GM21528 (cell line): ENCODE measurements around the gene EFCAB11.
"Not testable (repeated sequence)": the region's sequence is repeated elsewhere in the genome, so short reads cannot be mapped to it uniquely, and the experiment has no call there.

Source experiments
- ATAC-seq: cut with Tn5 transposase; IDR thresholded peaks from one replicate; pipeline ENCODE4 v1.9.1; 2021; ENCODE audit warnings: mild to moderate bottlenecking, moderate library complexity; ENCODE audit not compliant: unreplicated experiment, low FRiP score

Gene EFCAB11

DNA sequence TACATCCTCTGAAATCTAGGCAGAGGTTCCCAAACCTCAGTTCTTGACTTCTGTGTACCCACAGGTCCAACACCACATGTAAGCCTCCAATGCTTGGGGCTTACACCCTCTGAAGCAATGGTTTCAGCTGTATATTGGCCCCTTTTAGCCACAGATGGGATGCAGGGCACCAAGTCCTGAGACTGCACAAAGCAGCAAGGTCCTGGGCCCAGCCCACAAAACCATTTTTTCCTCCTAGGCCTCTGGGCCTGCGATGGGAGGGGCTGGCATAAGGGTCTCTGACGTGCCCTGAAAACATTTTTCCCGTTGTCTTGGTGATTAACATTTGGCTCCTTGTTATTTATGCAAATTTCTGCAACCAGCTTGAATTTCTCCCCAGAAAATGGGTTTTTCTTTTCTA, 80.4 kb downstream of the EFCAB11 start:
- ATAC-seq: not testable (repeated sequence)

DNA sequence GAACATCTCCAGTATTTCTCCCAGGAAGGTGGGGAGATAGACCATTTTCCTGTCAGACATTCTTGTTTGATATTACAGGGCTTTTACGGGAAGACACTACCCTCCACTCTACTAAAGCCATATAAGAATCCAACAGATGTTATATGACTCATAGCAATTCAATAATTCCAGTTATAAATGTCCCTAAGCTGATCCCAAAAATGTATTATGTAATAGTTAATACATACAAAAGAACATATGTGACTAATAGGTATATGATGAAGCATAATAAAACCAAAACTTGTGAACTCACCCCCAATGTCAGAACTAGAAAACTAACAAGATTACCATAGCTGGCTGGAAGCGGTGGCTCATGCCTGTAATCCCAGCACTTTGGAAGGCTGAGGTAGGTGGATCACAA, 84.2 kb downstream of the EFCAB11 start:
- no peak for ATAC-seq

DNA sequence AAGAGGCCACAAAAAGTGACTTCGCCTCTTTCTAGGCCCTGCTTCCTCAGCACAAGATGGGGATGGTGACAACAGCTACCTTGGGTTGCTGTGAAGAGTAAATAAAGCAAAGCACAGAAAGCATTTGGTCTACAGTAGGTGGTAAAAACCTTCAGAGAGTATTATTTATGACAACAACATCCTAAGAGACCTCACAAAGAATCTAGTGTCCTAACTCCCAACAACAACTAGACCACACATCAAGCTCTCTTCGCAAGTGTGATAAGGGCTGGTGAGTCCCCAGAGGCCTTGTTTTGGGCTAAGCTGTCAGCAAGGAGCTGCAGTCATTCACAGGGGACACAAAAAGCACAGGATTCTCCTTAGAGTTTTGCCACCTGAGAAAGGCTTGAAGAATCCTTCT, 84.9 kb downstream of the EFCAB11 start:
- ATAC-seq: no peak

DNA sequence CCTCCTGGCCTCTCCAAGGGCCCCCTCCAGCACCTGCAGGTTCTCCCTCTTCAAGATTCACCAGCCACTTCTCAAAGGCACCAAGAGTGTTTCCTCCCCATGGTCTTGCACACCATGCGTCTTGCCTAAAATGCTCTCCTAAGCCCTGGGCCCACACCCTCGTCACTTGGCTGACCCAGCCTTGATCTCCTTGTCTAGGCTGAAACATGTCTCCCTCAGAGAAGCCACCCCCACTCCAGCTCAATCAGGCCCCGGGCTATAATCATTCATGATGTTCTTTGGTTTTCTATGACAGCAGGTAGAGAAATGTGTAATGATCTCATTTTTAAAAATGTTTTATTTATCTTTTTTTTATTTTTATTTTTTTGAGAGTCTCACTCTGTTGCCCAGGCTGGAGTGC, 88.1 kb downstream of the EFCAB11 start:
- ATAC-seq: no peak

DNA sequence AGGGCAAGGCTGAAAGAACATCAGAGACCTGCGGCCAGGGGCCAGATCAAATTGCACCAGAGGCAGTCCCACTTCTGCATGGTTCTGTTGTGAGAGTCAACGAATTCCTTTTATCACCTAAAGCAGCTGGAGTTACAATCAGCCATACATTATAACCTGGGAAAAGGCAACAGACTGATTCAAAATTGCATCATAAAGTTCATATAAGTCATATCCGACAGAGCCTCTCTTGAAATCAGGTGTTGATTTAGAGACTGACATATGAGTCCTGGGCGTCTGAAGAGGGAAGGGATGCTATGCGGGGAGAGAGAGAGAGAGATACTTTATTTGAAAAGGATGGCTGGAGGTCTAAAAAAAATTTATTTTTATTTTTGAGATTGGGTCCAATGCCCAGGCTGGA, 89.4 kb downstream of the EFCAB11 start:
- no peak for ATAC-seq

DNA sequence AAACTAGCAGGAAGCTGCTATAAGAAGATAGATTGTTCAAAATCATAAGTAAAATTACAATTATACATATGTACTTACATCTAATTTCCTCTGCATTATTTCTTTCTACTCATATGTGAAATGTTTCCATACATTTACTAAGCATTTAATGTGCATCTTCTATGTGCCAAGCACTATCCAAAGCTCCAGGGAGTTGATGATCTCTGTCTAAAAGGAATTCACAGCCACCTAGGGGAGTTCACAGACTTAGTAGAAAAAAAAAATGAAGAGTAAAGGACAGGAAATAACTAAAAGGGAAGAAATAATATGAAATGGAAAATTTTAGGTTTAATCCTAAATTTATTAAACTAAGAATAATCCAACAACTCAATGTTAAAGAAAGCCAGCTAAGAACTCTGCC, 91.7 kb downstream of the EFCAB11 start:
- ATAC-seq: no peak

DNA sequence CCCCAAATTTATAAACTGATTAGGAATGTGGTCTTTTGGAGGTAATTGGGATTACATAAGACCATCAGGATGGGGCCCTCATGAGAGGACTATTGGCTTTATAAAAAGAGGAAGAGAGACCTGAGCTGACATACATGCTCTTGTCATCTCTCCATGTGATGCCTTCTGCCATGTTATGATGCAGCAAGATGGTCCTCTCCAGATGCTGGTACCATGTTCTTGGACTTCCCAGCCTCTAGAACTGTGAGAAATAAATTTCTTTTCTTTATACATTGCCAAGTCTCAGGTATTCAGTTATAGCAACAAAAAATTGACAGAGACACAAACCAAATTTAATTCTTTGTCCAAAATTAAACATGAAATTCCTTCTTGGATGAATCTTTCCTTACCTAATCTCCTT, 92.9 kb downstream of the EFCAB11 start:
- ATAC-seq: no peak

DNA sequence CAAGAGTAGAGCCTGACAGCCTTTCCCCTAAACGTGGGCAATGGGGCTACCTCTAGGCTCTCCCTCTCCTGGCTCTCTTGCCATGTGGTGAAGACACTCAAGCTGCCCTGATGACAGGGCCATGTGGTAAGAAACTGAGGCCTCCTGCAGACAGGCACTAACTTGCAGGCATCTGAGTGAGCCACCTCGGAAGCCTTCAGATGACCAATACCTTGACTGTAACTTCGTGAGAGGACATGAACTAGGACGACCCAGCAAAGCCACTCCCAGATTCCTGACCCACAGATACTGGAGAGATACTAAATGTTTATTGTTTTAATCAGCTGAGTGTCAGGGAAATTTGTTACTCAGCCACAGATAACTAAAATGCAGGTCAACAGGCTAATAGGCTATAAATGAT, 96.4 kb downstream of the EFCAB11 start:
- no peak for ATAC-seq

DNA sequence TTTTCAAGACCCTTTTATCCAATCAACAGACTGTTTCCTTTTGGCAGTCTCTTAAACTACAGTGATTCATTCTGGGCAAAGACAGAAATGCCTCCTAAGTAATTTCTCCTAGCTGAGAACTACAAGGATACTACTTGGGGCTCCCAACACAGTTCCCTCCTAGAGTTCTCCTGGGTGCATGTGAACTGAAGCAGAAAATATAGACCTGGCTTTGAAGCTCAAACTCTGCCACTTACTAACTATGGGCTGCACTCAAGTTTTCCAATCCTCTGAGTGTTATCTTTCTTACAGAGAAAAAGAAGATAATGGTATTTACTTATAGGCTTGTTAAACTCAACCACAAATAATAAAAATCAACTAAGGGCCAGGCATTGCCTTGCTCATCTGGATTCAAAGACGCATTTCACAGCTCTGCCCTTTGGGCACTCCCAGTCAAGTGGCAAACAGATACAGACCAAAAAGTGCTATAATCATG, 97.6 kb downstream of the EFCAB11 start:
- no peak for ATAC-seq

DNA sequence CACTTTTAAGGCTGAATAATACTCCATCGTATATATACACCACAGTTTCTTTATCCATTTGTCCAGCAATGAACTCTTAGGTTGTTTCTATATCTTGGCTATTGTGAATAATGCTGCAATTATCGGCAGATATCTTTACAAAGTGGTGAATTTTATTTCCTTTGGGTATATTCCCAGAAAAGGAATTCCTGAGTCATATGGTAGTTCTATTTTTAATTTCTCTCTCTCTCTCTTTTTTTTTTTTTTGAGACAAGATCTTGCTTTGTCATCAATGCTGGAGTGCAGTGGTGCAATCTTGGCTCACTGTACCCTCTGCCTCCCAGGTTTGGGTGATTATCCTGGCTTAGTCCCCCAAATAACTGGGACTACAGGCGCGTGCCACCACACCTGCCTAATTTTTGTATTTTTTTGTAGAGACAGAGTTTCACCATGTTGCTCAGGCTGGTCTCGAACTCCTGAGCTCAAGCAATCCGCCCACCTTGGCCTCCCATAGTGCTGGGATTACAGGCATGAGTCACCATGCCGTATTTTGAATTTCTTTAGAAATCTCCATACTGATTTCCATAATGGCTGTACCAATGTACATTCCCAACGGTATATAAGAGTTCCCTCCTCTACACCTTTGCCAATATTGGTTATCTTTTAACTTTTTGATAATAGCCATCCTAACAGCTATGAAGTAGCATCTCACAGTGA, 98.4 kb downstream of the EFCAB11 start:
- no peak for ATAC-seq

DNA sequence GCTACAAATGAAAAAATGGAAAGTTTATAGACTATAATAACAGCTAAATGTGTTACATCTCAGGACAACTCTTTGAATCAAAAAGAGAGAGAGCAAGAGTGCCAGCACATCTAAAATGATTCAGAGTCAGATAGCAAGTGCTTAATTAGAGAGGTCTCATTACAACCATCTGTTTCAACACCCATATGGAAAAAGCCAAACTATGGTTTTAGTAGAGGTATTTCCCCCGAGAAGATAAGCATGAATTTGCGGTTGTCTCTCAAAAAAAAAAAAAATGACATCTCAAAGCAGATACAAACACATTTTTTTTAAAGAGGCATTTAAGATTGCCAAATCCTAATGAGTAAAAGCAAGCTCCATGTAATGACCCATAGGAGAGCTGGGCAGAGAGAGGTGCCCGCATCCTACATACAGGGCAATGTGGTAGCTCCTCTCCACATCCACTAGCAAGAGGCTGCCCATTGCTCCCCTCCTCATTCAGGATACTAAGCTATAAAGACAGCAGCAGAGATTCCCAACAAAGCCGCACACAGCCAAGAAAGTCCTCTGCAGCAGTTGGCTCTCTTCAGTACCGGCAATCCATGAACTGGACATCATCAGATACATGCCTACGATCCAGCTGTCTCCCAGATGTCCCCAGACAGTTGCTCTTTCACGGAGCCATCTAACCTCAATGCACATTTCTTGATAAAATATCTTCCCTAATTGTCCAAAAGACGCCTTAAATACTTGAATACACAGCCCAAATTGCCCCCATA, 100.4 kb downstream of the EFCAB11 start:
- ATAC-seq: no peak

DNA sequence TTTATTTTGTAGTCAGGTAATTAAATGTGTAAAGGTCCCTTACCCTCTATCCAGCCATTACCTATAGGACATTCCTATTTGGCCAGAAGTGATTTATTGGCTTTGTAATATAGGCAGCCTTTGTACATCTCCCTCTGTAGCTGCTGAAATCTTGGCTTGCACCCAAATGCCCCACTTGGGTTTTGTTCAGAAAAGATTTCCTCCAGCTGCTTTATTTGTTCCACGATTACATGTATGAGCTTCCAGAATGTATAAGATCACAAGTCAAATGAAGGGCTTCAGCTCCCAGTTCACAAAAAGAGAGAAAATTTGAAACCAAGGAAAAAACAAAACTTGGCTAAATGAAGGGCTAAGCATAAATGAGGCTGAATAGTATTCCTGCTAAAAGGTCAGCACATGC, 103.4 kb downstream of the EFCAB11 start:
- ATAC-seq: no peak

DNA sequence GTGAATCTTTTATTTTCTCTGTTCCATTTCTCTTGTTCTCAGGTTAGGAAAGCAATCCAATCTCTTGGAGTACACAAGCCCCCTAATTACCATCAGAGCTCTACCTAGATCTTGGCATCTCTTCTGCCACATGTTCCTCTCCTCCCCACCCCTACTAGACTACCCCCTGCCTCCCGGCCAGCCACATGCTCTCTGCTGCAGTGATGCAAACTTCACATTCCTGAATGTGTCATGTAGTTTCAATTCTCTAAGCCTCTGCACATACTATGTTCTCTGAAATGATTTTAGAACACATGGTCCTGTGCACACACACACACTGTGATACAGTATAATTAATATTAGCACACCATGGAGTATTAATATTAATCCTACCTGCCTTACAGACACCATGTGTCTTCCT, 104.6 kb downstream of the EFCAB11 start:
- no peak for ATAC-seq

DNA sequence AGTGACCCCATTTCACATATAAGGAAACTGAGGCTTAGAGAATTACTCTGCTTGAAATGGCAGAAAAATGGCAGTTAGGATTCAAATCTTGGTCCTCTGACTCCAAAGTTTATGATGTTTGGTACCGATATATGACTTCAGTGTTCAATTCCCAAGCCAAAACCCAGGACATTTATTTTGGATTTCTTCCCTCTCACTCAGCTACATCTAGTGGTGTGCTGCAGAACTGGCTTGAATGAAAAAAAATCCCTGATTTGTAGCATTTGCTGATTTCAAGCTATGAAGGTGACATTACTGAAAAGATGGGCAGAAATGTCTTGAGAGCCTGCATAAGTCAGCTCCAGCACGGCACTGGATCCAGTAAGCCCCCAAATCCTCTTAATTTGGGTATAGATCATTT, 106.4 kb downstream of the EFCAB11 start:
- no peak for ATAC-seq

DNA sequence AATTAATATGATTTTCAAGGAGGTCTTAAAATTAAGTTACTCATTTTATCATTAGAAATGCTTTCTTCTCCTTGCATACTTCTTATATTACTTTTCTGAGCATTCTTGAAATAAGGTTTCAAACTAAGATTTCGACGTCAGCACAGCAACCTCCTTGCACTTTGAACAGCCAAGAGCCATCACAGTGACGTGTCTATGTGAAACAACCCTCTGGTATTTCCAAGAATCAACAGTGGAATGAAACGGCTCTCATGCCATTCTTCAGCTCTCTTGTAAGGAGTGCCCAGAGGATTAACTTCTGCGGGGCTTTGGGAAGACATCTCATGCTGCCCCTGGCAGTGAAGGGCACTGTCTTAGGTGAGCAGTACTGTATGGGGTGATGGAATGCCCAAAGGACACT, 109.2 kb downstream of the EFCAB11 start:
- ATAC-seq: no peak

DNA sequence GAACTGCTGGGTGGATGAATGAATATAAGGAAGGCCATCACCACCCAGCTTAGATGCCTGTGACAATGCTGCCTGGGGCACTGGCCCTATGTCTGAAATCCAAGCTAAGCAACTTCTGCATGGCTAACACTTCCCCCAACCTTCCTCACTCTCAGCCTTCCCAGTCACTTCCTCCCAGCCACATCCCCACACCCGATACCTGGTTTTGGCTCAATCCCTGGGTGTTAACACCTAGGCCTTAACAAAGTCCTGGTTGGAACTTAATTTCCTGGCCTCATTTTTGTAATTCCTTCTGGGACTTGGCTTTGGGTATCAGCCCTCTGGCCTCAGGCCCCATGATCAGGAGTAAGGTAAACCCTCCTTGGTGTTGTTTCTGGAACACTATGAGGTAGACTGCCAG, 110.0 kb downstream of the EFCAB11 start:
- no peak for ATAC-seq

DNA sequence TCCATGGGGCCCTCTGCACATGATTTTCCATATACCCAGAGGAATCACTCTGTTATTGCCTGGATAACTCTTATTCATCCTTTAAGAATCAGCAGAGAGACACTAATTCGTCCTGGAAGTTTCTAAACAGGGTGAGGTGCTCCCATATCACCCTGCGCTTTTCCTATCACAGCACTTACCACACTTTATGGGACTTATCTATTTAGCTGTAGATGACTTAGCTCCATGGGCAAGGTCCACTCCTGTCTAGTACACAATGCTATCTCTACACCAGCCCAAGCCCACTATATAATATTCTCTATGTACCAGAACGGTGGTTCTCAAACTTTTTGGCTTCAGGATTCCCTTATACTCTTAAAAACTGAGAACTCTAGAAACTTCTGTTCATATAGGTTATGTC, 111.7 kb downstream of the EFCAB11 start:
- ATAC-seq: no peak

DNA sequence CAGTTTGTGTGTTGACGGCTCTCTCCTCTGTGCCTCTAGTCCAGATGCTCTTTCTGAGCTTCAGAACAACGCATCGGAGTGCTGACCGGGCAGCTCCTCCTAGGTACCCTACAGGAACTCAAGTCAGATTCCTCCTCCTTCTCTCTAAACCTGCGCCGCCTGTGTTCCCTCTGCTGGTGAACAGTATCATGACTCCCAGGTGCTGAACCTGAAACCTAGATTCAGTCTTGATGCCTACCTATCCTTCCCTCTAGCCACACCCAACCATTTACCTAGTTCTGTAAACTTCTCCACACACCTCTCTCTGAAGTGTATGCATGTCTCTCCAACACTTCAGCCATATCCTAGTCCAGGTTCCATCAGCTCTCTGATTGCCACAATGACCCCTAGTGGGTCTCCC, 112.7 kb downstream of the EFCAB11 start:
- no peak for ATAC-seq

DNA sequence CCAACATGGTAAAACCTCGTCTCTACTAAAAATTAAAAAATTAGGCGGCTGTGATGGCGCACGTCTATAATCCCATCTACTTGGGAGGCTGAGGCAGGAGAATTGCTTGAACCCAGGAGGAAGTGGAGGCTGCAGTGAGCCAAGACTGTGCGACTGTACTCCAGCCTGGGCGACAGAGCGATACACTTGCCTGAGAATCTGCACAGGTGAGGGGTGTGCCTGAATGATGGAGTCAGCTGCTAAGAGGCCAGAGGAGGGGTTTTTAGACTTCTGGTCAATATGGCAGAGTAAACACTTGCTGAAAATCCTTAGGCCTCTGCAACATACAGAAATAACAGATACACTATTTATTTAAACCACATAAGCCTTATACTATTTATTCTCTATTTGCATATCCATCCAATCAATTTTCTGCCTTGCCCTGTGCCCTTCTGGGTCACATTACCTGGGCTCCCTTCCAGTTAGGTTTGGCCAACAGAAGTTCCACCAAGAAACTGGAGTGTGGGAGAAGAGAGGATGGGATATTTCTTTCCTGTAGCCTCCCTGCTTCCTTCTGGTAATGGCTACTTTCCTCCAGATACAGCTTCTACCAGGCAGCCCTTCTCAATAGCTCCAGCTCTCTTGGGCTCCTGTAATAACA, 117.6 kb downstream of the EFCAB11 start:
- ATAC-seq: no peak

DNA sequence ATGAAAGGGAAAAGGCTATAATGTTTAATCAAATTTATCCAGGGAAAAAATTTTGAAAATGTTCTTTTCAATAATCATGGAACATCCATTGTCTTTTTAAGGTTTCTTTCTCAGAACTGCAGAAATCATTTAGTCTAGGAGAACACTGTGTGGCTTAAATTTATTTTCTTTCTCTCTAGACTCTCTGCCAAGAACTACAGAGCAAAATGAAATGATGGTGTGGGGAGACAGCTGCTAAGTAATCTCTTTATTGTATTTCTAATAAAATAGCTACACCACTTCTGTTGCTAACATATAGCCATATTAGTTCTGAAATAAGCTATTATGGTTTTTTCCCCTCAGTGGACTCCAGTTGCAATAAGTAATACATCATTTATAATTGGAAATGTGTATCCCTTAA, 120.9 kb downstream of the EFCAB11 start:
- no peak for ATAC-seq

DNA sequence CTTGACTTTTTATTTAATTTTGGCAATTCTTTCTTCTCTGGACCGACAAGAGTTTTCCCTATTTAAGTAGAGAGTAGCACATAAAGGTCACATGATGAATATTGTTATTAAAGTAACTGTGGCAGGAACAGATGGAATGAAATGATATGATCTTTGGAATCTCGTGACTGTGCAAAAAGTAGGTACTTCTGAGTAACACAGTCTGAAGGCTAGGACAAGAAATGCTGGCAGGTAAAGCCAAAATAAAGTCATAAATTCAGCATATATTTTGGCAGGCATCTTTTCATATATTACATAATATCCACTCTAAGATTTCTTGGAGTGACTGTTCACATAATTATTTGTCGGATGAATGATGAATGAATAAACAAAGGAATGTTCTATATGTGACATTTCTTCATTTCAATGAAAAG, 121.4 kb downstream of the EFCAB11 start:
- no peak for ATAC-seq
